Stimulated activated CD4-positive, alpha-beta T cell treated with anti-CD3 and anti-CD28 coated beads, TNF-alpha, amount 100 ng/mL, for 4 hours (primary cell): ENCODE results near the gene RABGAP1L.
"Not testable (repeated sequence)": the region's sequence is repeated elsewhere in the genome, so short reads cannot be mapped to it uniquely, and the experiment has no call there.

Experiments
- DNase-seq, 3 experiments: peaks; one replicate each; pipeline ENCODE4 v3.0.0-alpha.2; 2020; ENCODE audit warnings: low read depth in 3 of 3

Gene RABGAP1L

GRCh38 chr1:174656409-174657059 lies 497.2 kb downstream of the RABGAP1L start:
- DNase-seq, result no peak

GRCh38 chr1:174657411-174657810 lies 498.1 kb downstream of the RABGAP1L start:
- DNase-seq, result no peak

GRCh38 chr1:174657893-174658292 lies 498.6 kb downstream of the RABGAP1L start:
- DNase-seq, result no peak

GRCh38 chr1:174659823-174660222 lies 500.5 kb downstream of the RABGAP1L start:
- DNase-seq, result no peak

GRCh38 chr1:174660476-174660875 lies 501.2 kb downstream of the RABGAP1L start:
- no peak for DNase-seq

- no peak for DNase-seq
Observed at GRCh38 chr1:174663358-174663757, 504.0 kb downstream of the RABGAP1L start.

- no peak for DNase-seq
Observed at GRCh38 chr1:174666248-174666647, 506.9 kb downstream of the RABGAP1L start.

- no peak for DNase-seq
Observed at GRCh38 chr1:174671826-174672225, 512.5 kb downstream of the RABGAP1L start.

GRCh38 chr1:174676856-174677255 lies 517.5 kb downstream of the RABGAP1L start:
- no peak for DNase-seq

- DNase-seq, result no peak
Observed at GRCh38 chr1:174678657-174679056, 519.3 kb downstream of the RABGAP1L start.

GRCh38 chr1:174680101-174680500 lies 520.8 kb downstream of the RABGAP1L start:
- DNase-seq, result no peak

- no peak for DNase-seq
Observed at GRCh38 chr1:174682419-174683008, 523.2 kb downstream of the RABGAP1L start.

GRCh38 chr1:174686213-174686612 lies 526.9 kb downstream of the RABGAP1L start:
- no peak for DNase-seq

- no peak for DNase-seq
Observed at GRCh38 chr1:174689524-174689923, 530.2 kb downstream of the RABGAP1L start.

- no peak for DNase-seq
Observed at GRCh38 chr1:174690266-174690665, 530.9 kb downstream of the RABGAP1L start.

- DNase-seq, result no peak
Observed at GRCh38 chr1:174692313-174692712, 533.0 kb downstream of the RABGAP1L start.

- no peak for DNase-seq
Observed at GRCh38 chr1:174693085-174693484, 533.8 kb downstream of the RABGAP1L start.

GRCh38 chr1:174693539-174693938 lies 534.2 kb downstream of the RABGAP1L start:
- DNase-seq, result not testable (repeated sequence)

GRCh38 chr1:174696026-174696821 lies 536.9 kb downstream of the RABGAP1L start:
- DNase-seq, result no peak

- DNase-seq, result no peak
Observed at GRCh38 chr1:174700314-174700713, 541.0 kb downstream of the RABGAP1L start.

- DNase-seq, result no peak
Observed at GRCh38 chr1:174700775-174701174, 541.5 kb downstream of the RABGAP1L start.

- DNase-seq, result no peak
Observed at GRCh38 chr1:174701565-174701964, 542.2 kb downstream of the RABGAP1L start.

- DNase-seq, result no peak
Observed at GRCh38 chr1:174702011-174702410, 542.7 kb downstream of the RABGAP1L start.
